RCC 7860 (cell line): ENCODE data around the gene TMEM191C.
"Not testable (repeated sequence)": the region's sequence is repeated elsewhere in the genome, so short reads cannot be mapped to it uniquely, and the experiment has no call there.

Experiments
- DNase-seq: peaks from one replicate; pipeline ENCODE4 v3.0.0-alpha.2; 2015; ENCODE audit warnings: low spot score
- FAIRE-seq: peaks from 2 replicates; lab custom pipeline; 2012; peaks lifted over from hg19 to GRCh38; lab: Jason Lieb, UNC

Gene TMEM191C

DNA sequence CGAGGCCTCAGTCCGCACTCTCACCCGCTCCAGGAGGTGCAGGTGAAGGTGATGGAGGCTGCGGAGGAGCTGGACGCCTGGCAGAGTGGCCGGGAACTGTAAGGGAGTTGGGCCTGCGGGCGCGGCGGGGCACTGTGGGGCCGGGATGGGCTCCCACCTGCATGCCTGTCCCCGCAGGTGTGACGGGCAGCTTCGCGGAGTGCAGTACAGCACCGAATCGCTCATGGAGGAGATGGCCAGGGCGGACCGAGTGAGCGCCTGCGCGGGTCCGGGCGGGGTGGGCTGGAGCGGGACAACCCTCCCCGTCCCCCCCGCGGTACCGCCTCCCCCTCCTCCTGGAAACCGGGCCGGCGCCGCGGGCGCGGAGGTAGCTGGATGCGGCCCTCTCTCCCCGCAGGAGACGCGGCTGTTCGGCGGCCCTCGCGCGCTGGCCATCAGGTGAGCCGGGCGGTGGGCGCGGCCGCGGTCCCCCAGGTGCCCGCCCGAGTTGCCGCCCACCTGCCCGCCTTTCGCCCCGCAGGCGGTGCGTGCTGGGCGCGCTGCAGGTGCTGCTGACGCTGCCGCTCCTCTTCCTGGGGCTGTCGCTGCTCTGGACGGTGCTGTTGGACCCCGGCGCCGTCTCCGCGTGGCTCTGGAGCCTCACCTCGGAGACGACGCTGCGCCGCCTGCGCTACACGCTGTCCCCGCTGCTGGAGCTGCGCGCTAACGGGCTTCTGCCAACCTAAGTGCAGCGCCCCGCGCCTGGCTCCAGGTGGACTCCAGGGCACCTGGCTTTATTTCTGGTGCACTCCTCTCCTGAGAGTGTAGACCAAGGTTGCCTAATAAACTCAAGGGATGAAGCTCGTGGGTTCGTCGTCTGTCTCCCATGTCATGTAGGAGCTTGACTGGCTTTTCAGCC, 2.2 kb downstream of the TMEM191C start:
- DNase-seq, FAIRE-seq: not testable (repeated sequence)

DNA sequence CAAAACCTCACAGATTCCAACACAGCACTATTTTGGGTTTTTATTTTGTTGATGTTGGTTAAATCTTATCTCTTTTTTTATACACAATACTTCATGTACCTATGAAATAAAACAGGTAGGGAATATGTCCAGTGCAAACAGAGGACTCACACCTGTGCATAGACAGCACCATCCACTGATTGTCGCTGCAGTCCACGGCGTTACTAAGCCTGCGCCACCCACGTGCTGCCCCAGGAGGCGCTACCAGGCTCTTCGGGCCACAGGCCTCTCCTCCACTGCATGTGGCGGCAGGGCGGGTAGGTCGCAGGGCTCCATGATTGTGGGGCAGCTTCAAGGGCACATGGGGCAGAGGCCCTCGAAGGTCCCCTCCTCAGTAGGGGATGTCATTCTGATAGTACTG, 5.8 kb downstream of the TMEM191C start:
- not testable (repeated sequence) for DNase-seq, FAIRE-seq

DNA sequence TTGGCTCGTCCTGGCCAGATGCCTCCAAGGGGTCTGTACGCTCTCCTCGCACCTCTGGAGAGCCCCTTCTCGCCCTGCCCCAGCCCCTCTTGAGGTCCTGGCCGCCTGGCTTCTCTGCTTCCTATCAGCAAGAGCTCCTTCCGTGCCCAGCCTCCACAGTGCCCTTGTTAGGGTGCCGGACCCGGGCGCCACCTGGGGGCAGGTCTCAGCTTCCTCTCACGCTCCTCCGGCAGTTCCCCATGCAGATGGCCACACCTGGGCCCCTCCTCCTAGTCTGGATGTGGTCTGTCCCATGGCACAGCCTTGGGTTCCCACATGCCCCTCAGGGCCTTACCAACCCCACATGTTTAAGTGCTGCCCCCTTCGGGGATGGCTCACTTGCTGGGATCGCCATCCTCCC, 6.5 kb downstream of the TMEM191C start:
- not testable (repeated sequence) for DNase-seq, FAIRE-seq

DNA sequence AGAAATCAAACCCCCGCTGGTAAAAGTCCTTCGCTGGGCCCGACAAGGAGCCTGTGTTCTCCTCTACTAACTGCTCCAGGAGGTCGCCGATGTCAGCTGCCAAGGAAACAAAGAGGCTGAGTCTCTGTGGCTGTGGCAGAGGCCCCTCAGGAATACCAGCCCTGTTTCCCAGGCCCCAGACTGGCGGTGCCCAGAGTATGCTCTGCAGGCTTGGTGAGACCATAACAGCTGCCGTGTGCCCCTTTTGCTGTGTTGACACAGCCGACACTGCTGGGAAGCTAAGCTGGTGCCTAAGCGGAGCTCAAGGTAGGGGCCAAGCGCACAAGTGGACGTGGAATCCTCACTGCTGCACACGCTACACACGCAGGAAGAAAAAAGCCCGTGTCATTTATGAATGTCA, 16.9 kb downstream of the TMEM191C start:
- not testable (repeated sequence) for FAIRE-seq, DNase-seq

DNA sequence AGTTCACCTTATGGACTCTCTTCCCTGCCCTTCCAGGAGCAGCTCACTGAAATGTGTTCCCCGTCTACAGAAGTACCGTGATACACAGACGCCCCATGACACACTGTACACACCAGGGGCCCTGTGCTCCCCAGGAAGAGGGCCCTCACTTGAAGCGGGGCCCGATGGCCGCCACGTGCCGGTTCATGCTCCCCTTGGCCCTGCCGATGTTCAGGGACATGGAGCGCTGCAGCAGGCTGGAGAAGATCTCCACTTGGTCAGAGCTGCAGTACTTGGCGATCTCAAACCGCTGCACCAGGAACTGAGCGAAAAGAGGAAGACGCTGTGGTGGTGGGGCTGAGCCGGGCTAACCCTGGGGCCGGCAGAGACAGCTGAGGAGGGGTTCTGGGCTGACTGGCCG, 20.5 kb downstream of the TMEM191C start:
- not testable (repeated sequence) for DNase-seq, FAIRE-seq

DNA sequence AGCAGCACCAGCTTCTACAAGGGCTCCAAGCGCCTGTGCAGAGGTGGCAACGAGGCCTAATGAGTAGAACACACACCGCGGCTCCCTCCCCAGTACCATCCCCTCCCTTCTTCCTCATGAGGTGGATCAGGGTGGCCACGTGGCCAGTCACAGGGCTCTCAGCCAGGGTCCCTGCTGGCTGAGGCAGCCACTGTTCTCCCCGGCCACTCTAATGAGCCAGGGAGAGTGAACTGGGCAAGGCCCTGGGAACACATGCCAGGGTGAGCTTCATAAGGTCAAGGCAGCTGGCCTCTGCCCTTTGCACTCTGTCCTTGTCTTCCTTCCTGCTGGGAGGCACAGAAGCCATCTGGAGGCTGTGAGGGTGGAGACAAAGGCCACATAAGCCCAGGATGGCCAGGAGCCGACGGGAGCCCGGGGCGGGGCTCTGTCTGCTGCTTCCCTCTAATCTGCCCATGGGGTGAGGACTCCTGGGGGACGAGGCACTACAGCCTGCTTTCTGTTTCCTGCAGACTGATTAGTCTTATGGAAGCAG, 22.0 kb downstream of the TMEM191C start:
- not testable (repeated sequence) for DNase-seq, FAIRE-seq

DNA sequence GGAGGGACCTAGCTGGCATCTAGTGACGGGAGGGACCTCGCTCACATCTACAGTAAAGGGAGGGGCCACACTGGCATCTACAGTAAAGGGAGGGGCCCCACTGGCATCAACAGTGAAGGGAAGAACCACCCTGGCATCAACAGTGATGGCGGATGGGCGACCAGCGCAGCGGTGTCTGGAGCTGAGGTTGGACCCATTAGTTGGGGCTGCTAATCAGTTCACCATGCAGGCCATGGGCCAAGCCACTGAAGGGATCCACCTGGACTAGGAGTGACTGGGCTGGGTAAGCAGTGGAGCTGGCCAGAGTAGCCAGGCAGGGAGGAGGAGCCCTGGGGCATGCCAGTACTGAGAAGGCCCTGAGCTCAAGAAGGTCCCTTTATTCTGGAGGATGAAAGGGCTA, 23.4 kb downstream of the TMEM191C start:
- FAIRE-seq, DNase-seq: not testable (repeated sequence)

DNA sequence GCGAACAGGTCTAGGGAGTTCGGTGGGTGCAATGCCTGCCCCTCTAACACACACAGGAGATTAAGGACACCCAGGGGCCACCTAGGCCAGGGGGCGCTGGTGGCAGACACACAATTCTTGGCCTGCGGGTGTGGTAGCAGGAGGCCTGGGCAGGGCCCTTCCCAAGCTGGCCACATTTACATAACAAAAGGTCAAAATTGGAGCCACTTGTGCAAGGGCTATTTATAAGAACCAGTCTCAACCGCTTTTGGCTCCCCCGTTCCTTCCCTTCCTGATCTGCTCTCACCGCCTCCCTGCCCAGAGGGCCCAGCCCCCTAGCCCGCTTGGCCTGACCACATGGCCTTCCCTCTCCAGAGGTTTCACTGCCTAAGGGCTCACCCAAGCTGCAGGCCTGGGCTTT, 25.1 kb downstream of the TMEM191C start:
- FAIRE-seq, DNase-seq: not testable (repeated sequence)

DNA sequence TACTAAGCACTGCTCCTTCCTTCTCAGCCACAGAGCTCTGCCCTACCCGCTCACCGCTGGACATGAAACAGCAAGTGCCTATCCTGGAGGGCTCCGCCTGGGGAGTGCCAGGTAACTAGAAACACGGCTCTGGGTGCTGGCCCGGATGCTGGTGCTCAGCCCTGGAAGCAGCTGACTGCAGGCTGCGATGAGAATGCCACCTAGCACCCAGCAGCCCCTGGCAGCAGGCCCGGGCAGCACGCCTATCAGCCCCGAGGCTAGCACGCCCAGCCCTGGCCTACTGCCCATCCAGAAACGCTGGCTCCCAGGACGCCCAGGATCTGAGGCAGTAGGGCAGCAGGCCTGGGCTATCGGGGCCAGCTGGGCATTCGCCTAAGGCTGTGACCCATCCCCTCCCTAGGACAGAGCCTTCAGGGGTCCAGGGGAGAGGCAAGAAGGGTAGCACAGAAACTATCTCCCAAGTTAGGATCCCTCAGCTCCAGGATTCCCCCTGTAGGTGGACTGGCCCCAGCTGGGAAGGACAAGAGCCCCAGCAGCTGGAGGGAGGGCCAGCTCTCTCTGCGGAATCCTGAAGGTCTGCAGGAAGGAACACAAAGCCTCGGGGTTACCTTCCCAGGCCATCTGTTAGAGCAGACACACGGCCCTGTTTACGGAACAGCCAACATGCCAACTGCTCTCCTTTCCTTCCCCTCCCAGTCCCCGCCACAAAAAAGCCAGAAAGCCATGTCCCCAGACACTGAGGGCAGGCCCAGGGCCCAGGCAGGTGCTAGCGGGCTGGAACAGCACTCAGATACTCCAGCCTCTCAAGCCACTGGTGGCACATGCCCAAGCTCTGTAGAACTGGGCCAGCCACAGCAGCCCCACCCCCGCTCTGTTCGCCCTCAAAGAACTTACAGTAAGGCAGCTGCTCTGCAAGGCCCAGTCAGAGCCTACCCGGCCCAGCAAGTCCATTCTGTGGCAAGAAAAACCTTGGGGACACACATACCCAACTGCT, 26.9 kb downstream of the TMEM191C start:
- not testable (repeated sequence) for FAIRE-seq, DNase-seq

DNA sequence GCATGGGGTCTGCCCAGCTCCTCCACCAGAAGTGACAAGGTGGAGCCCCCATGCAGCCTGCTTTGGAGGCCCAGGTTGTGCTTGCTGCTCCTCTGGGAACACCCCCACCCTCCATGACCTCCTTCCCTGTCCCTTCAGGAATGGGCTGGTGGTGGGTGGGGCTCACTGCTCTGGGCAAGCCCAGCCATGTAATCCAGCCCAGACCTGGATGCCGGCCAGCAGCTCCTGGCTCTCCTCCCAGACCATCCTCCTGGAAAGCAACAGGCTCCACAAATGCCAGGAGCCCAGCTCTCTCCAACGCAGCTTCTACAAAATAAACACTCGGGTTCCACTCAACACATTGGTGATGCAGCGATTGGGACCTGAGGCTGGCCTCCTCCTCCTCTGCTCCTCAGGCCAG, 30.8 kb downstream of the TMEM191C start:
- FAIRE-seq = peak; percentile 74

DNA sequence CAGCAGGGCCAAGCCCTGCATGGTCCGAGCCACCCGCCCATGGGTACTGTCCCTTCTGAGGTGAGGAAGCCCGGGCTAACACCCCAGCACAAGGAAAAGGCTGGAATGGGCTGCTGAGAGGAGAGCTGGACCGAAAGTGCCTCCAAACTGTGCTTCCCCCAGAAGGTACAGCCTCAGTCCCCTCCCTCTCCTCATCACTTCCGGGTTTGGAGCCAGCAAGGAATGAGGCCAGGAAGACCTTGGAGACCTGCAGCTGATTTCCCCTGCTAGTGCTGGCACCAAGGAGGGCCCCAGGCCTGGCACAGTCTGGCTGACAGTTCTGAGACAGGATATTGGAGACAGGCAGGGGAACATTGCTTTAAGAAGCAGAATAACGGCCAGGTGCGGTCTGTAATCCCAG, 31.3 kb downstream of the TMEM191C start:
- DNase-seq, FAIRE-seq: not testable (repeated sequence)

More for the DNA sequence above, 30.8 kb downstream of the TMEM191C start:
- not testable (repeated sequence) for DNase-seq

DNA sequence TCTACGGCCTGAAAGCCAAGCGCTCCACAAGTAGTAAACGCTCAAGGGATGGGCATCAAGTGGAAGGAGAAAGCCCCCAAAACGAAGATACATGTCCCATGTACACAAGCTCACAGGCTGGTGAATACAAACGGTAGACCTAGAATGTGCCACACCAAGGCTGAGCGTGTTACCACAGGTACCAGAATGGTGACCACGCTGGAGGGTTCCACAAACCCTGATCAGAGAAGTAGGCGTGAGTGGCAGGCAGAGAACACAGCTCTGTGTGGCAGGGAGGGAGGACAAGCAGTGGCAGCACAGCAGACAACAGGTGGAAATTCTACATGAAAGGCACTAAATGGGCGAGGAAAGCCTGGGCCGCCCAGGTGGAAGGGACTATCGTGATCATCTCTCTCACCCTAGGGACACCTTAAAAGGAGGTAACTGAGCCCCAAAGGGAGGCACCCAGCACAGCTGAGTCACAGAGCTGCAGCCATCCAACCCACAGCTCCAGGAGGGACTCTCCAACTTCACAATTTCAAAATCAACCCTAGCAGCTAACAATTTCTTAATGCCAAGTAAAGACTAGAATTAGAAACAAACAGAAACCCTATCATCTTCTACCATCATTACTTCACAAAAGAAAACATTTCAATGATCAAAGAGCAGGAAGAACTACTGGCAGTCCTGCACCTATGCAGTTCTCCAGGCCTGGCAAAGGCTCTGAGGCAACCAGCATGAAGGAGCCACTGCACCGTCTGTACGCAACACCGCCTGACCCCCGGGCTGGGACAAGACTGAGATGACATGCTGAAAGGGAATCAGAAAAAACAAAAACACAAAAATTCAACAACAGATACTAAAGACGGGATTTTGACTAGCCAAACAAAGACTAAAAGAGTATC, 32.7 kb downstream of the TMEM191C start:
- FAIRE-seq = not testable (repeated sequence)

DNA sequence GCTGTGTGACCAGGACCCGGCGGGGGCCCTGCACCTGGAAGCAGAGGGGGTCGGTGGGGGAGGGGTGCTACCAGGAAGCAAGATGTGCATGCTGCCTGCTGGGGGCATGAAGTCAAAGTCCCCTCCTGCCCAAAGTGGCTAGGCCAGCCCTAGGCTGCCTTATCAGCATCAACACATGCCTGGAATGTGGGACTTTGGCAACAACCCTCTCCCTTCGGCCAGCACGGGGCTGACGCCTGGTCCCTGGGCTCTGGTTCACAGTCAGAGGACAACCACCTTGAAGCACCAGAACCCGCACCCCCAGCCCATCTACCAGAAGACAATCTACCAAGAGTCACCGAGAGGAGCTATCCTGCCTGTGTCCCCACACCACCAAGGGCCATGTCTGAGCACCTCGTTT, 43.2 kb downstream of the TMEM191C start:
- FAIRE-seq = not testable (repeated sequence)

More for the DNA sequence above, 32.7 kb downstream of the TMEM191C start:
- not testable (repeated sequence) for DNase-seq

DNA sequence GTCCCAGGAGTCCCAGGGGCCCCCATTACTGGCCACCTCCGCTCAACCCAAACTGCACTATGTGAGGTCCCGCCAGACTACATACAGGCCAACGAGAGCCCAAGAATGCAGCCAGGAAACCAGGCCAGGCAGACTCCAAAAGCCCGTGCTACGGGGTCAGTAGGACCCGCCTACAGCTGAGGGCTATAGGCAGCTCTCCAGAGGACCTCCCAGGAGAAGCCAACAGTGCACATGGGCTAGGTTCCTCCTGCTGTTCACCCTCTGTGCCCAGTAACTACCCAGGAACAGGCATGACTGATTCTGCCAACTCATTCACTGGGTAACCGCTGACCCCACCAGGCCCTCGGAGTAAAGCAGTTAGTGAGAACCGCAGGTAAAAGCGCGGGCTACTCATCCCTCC, 44.8 kb downstream of the TMEM191C start:
- FAIRE-seq, DNase-seq: not testable (repeated sequence)

More for the DNA sequence above, 43.2 kb downstream of the TMEM191C start:
- DNase-seq = not testable (repeated sequence)

DNA sequence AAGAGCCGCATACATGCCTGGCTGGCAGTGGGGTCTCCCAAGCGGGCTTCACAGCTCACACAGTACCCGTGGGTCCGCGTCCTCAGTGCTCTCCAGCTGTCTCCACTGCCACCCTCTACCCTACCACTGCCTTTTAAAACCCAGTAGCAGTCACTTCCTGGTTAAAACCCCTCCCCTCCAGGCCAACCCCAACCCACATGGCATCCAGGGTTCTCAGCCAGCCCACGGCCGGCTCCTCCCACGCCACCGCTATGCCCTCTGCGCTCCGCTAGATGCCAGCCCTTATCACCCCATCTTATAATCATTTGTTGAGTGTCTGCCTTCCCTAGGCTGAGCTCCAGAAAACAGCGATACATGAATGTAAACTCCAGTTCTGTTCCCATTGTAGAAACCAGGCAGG, 46.9 kb downstream of the TMEM191C start:
- peak; percentile 57 for FAIRE-seq

DNA sequence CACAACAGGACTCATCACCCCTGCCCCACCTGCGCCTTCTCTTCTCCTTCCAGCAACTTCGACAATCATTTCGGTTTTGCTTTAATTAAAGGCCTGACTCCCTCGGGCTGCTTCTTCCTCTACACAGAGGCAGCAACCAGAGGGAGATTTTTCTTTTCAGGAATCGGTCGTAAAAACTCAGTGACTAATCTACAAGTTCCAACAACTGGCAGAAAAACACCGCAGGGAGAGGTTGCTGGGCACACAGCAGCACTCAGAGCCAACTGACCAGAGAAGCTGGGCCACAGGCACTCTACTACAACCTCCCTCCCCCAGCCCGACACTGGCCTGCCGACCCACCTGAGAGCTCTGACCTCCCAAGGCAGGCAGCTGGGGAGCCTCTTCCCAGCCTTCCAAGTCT, 48.0 kb downstream of the TMEM191C start:
- not testable (repeated sequence) for DNase-seq, FAIRE-seq

More for the DNA sequence above, 46.9 kb downstream of the TMEM191C start:
- not testable (repeated sequence) for DNase-seq

DNA sequence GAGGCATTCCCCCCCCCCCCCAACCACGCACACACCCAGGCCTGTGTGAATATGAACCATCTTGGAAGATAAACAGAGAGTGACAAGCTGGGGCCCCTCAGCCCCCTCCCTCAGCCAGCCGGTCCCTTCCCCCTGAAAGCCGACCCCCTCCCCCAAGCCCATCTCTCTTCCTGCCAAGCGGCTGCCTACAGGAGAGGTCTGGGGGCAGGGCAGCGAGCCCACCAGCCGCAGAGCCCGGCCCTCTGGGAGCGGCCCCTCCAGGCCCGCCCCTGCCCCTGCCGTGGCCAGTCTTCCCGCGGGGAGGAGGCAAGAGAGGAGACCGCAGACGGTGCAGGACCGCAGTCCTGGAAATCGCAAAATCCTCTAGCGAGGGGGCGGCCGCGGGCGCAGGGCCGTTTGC, 49.3 kb downstream of the TMEM191C start:
- FAIRE-seq, DNase-seq: not testable (repeated sequence)

DNA sequence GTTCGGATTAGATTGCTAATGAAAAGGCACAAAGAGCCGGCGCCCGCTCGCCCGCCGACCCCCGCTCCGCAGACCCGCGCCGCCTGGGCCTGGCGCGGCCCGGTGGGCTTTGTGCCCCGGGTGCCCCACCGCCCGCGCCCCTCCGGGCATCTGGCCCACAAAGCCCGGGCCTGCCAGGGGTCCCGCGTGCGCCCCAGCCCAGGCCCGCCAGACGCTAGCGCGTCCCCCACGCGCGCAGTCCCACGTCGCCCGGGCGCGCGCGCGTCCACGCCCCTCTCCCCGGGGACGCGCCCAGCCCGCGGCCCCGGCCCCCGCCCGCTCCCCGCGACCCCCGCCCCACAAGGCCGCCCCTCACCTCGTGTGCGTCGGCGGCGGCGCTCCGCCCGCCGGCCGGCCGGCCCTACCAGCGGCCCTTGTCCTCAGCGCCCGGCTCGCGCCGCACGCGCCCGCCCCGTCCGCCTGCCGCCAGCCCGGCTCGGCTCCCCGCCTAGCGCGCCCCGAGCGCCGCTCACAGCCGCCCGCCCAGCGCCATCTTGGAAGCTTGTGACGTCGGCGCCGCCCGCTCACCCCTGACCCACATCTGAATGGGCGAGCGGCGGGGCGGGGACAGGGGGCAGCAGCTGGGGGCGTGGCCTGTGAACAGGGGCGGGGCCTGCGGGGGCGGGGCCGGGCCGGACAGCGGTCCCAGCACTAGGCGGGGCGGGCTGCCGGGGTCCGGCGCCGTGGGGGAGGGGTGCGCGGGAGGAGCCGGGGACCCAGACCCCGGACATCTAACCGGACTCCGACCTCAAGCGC, 50.0 kb downstream of the TMEM191C start:
- DNase-seq, FAIRE-seq: not testable (repeated sequence)
